Neural cell (in vitro differentiated cells): Measurements from ENCODE around the gene TINAGL1. TPM values are rescaled to one million over a fixed set of nuclear protein-coding genes. Genes with fewer than 3 reads are reported as not detected.

Experiments used
- H2AFZ ChIP-seq: fragments of 200-600, 300-800 bp; sonication (generic), shearing (Covaris generic); 2 replicates; pipeline ENCODE4 v1.6.0; 2014; ENCODE audit warnings: low read depth, mild to moderate bottlenecking, antibody characterized with exemption, low read length, moderate library complexity
- H3F3A ChIP-seq: fragments of 200-600 bp; shearing (Covaris generic); 2 replicates; pipeline ENCODE4 v1.6.1; 2016; ENCODE audit warnings: mild to moderate bottlenecking, moderate library complexity, mixed read lengths, antibody characterized with exemption, low read length; ENCODE audit not compliant: insufficient read depth, poor library complexity, severe bottlenecking
- H3K27ac ChIP-seq: fragments of 200-600, 300-800 bp; sonication (generic), shearing (Covaris generic); 2 replicates; pipeline ENCODE4 v1.5.1; 2014; ENCODE audit warnings: mild to moderate bottlenecking, low read length, moderate library complexity
- H3K27me3 ChIP-seq: fragments of 300-800, 200-600 bp; sonication (generic), shearing (Covaris generic); 2 replicates; pipeline ENCODE4 v1.6.0; 2014; ENCODE audit warnings: mild to moderate bottlenecking, low read depth, low read length, moderate library complexity; ENCODE audit not compliant: insufficient read depth
- H3K36me3 ChIP-seq: fragments of 300-800, 200-600 bp; sonication (generic), shearing (Covaris generic); 2 replicates; pipeline ENCODE4 v1.5.1; 2014; ENCODE audit warnings: mild to moderate bottlenecking, antibody characterized with exemption, low read length, moderate library complexity; ENCODE audit not compliant: insufficient read depth
- H3K4me2 ChIP-seq: fragments of 300-800, 200-600 bp; sonication (generic), shearing (Covaris generic); 2 replicates; pipeline ENCODE4 v1.6.0; 2014; ENCODE audit warnings: mild to moderate bottlenecking, low read length
- H3K4me3 ChIP-seq: fragments of 300-800, 200-600 bp; sonication (generic), shearing (Covaris generic); 2 replicates; pipeline ENCODE4 v1.5.1; 2014; ENCODE audit warnings: mild to moderate bottlenecking, low read length, moderate library complexity
- H3K79me2 ChIP-seq: fragments of 200-600 bp; shearing (Covaris generic); replicated peaks from 2 replicates; pipeline ENCODE4 v1.6.0; 2014; ENCODE audit warnings: mild to moderate bottlenecking, low read length, moderate library complexity; ENCODE audit not compliant: insufficient read depth
- H3K9ac ChIP-seq: fragments of 300-800, 200-600 bp; sonication (generic), shearing (Covaris generic); 2 replicates; pipeline ENCODE4 v1.6.1; 2016; ENCODE audit warnings: mild to moderate bottlenecking, low read length, mixed read lengths
- H3K9me2 ChIP-seq: fragments of 200-600 bp; shearing (Covaris generic); 2 replicates; pipeline ENCODE4 v1.6.1; 2016; ENCODE audit warnings: mild to moderate bottlenecking, low read length, mixed read lengths; ENCODE audit not compliant: insufficient read depth
- H3K9me3 ChIP-seq: fragments of 200-600, 300-800 bp; sonication (generic), shearing (Covaris generic); 2 replicates; pipeline ENCODE4 v1.6.1; 2016; ENCODE audit warnings: mild to moderate bottlenecking, mixed run types, low read length, moderate library complexity, mixed read lengths
- H4K20me1 ChIP-seq: fragments of 200-600 bp; shearing (Covaris generic); 2 replicates; pipeline ENCODE4 v1.6.1; 2016; ENCODE audit warnings: mild to moderate bottlenecking, mixed run types; ENCODE audit not compliant: insufficient read depth
- EP300 ChIP-seq: fragments of 450-650 bp; conservative IDR thresholded peaks from 2 replicates; pipeline ENCODE4 v1.6.1; 2014; ENCODE audit warnings: antibody characterized with exemption, mild to moderate bottlenecking, moderate library complexity; ENCODE audit not compliant: poor library complexity, severe bottlenecking
- EZH2 ChIP-seq: fragments of 200-600, 300-800 bp; shearing (Covaris generic), sonication (generic); IDR thresholded peaks from 2 replicates; pipeline ENCODE4 v1.6.1; 2014; ENCODE audit warnings: antibody characterized with exemption, low read length, borderline replicate concordance, mild to moderate bottlenecking; ENCODE audit not compliant: insufficient read depth, poor library complexity, severe bottlenecking
- MXI1 ChIP-seq: fragments of 450-650 bp; conservative IDR thresholded peaks from 2 replicates; pipeline ENCODE4 v1.6.1; 2014; ENCODE audit warnings: antibody characterized with exemption, mild to moderate bottlenecking; ENCODE audit not compliant: poor library complexity, severe bottlenecking
- POLR2AphosphoS5 ChIP-seq: IDR thresholded peaks from 2 replicates; pipeline ENCODE4 v1.6.1; 2012
- RAD21 ChIP-seq: fragments of 450-650 bp; conservative IDR thresholded peaks from 2 replicates; pipeline ENCODE4 v1.6.1; 2014; ENCODE audit warnings: antibody characterized with exemption, mild to moderate bottlenecking, moderate library complexity
- SMC3 ChIP-seq: fragments of 450-650 bp; conservative IDR thresholded peaks from 2 replicates; pipeline ENCODE4 v1.6.1; 2014; ENCODE audit warnings: antibody characterized with exemption, mild to moderate bottlenecking, moderate library complexity; ENCODE audit not compliant: poor library complexity
- TAF1 ChIP-seq: IDR thresholded peaks from 2 replicates; pipeline ENCODE4 v1.6.1; 2012; ENCODE audit warnings: low read depth
- polyA plus RNA-seq: library from polyadenylated mRNA; depleted of rRNA; stranded (reverse); fragments of >200 nt; gene quantifications from 2 replicates; pipeline ENCODE4 v1.2.3, GENCODE V29; 2014
- TF ChIP-seq, protein P1 (sequence below): fragments of 450-650 bp; IDR thresholded peaks from 2 replicates; pipeline ENCODE4 v1.5.1; 2014; ENCODE audit warnings: antibody characterized with exemption, mild to moderate bottlenecking, moderate library complexity; ENCODE audit not compliant: poor library complexity, severe bottlenecking
- TF ChIP-seq, protein P2 (sequence below): IDR thresholded peaks from 2 replicates; pipeline ENCODE4 v1.6.1; 2012; ENCODE audit warnings: borderline replicate concordance

The TINAGL1 gene
- polyA plus RNA-seq, 1 donor from 2014 or later = not detected

DNA sequence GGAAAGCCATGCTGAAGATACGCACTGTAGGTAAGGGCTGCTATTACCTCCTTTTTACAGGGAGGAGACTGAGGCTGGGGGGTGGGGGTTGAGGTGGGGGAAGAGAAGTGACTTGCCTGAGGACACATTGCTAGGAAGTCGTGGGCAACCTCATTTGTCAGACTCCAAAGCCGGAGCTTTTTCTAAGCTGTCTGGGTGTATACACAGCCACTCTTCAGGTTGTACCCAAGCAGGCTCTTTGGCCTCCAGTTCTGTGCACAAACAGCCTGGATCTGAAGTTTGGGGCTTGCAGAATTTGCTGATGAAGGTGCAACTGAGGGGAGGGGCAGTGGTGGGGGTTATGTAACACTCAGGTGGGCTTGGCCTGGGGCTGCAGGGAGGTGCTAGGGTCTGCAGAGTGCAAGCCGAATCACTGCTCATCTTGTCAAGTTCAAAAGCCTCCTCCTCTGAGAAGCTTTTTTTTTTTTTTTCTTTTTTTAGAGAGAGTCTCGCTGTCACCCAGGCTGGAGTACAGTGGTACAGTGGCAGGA is 16.9 kb downstream of the TINAGL1 start:
- no peaks in the 10 kb centered on the region for H3K9me2 ChIP-seq
- H3K27me3 ChIP-seq = no peaks in the 10 kb centered on the region
- no peaks in the 10 kb centered on the region for H4K20me1 ChIP-seq
- H3K9me3 ChIP-seq = no peaks in the 10 kb centered on the region
- no peaks in the 10 kb centered on the region for H3K36me3 ChIP-seq
- H3K4me3 ChIP-seq = no peak overlapping the region
- H3K79me2 ChIP-seq = no peaks in the 10 kb centered on the region
- H3F3A ChIP-seq = no peaks in the 10 kb centered on the region
- H2AFZ ChIP-seq = no peak overlapping the region
- no peak overlapping the region for H3K4me2 ChIP-seq
- H3K27ac ChIP-seq = no peak overlapping the region
- H3K9ac ChIP-seq = no peak overlapping the region
- TF ChIP-seq, protein P1, sequence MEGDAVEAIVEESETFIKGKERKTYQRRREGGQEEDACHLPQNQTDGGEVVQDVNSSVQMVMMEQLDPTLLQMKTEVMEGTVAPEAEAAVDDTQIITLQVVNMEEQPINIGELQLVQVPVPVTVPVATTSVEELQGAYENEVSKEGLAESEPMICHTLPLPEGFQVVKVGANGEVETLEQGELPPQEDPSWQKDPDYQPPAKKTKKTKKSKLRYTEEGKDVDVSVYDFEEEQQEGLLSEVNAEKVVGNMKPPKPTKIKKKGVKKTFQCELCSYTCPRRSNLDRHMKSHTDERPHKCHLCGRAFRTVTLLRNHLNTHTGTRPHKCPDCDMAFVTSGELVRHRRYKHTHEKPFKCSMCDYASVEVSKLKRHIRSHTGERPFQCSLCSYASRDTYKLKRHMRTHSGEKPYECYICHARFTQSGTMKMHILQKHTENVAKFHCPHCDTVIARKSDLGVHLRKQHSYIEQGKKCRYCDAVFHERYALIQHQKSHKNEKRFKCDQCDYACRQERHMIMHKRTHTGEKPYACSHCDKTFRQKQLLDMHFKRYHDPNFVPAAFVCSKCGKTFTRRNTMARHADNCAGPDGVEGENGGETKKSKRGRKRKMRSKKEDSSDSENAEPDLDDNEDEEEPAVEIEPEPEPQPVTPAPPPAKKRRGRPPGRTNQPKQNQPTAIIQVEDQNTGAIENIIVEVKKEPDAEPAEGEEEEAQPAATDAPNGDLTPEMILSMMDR = no peak
- no peak for TF ChIP-seq EZH2
- TF ChIP-seq, protein P2, sequence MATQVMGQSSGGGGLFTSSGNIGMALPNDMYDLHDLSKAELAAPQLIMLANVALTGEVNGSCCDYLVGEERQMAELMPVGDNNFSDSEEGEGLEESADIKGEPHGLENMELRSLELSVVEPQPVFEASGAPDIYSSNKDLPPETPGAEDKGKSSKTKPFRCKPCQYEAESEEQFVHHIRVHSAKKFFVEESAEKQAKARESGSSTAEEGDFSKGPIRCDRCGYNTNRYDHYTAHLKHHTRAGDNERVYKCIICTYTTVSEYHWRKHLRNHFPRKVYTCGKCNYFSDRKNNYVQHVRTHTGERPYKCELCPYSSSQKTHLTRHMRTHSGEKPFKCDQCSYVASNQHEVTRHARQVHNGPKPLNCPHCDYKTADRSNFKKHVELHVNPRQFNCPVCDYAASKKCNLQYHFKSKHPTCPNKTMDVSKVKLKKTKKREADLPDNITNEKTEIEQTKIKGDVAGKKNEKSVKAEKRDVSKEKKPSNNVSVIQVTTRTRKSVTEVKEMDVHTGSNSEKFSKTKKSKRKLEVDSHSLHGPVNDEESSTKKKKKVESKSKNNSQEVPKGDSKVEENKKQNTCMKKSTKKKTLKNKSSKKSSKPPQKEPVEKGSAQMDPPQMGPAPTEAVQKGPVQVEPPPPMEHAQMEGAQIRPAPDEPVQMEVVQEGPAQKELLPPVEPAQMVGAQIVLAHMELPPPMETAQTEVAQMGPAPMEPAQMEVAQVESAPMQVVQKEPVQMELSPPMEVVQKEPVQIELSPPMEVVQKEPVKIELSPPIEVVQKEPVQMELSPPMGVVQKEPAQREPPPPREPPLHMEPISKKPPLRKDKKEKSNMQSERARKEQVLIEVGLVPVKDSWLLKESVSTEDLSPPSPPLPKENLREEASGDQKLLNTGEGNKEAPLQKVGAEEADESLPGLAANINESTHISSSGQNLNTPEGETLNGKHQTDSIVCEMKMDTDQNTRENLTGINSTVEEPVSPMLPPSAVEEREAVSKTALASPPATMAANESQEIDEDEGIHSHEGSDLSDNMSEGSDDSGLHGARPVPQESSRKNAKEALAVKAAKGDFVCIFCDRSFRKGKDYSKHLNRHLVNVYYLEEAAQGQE = no peak
- no peak for TF ChIP-seq SMC3
- TF ChIP-seq RAD21 = no peak
- TF ChIP-seq POLR2AphosphoS5 = no peak
- no peak for TF ChIP-seq MXI1
- no peak for TF ChIP-seq TAF1
- no peak for TF ChIP-seq EP300

DNA sequence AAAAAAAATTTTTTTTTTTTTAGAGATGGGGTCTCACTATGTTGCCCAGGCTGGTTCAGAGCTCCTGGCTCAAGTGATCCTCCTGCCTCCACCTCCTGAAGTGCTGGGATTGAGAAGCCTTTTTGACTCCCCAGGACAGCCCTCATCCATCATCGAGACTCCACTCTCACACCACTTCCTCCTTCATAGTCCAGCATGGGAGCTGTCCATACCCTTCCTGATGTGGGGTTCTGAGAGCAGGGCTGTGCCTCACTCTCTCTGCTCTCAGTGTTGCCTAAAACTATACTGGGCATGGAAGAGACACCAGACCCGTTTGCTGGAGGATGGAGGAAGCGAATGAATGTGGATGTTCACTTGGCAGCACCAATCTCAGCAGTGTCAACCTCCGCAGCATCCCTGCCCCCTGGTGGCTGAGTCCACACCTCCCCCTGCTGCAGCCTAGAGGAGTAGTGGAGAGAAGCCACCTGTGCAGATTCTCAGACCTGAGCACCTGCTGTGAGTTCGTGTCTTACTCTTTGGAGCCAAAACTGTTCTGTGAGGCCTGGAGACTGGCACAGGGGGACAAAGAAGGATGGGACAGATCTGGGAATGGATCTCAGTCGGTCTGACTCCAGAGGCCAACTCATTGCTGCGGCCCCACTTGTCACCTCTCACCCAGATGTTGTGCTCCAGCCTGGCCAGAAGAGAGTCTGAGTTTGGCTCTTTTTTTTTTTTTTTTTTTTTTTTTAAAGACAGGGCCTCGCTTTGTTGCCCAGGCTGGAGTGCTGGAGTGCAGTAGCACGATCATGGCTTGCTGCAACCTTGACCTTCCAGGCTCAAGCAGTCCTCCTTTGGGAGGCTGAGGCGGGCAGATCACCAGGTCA is 17.7 kb downstream of the TINAGL1 start:
- Histone ChIP-seq H2AFZ (no peak overlapping the region), H3K27ac (no peak overlapping the region), H3K27me3 (no peaks in the 10 kb centered on the region), H4K20me1 (no peaks in the 10 kb centered on the region), H3K9me3 (no peaks in the 10 kb centered on the region), H3K9ac (no peak overlapping the region), H3K4me2 (no peak overlapping the region), H3F3A (no peaks in the 10 kb centered on the region), H3K36me3 (no peaks in the 10 kb centered on the region), H3K79me2 (no peaks in the 10 kb centered on the region), H3K4me3 (no peak overlapping the region), H3K9me2 (no peaks in the 10 kb centered on the region)
- TF ChIP-seq SMC3 = no peak
- TF ChIP-seq, protein P1 = peak; percentile 43
- TF ChIP-seq, protein P2 = no peak
